ENCODE measurements around the gene IFNGR1. TPM values are rescaled to one million over a fixed set of nuclear protein-coding genes. Genes with fewer than 3 reads are reported as not detected.

Gene IFNGR1
- total and polyA plus RNA-seq, 2 experiments from 2014 or later = 22.8 to 23.2 TPM

DNA sequence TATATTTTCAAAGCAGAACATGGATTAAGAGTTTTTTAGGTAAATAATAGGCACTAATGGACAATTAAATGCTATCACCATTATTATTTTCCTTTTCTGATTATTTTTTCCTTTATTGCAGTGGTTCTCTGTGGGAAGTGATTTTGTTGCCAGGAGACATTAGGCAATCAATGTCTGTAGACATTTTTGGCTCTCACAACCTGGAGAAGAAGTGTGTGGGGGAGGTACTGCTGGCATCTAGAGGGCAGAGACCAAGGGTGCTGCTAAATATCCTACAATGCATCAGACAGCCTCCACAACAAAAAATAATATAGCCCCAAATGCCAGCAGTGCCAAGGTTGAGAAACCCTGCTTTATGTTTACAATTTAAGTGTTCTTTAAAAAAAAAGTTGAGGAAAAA is 8.3 kb downstream of the IFNGR1 start (continued):
- TF ChIP-seq, protein P1, sequence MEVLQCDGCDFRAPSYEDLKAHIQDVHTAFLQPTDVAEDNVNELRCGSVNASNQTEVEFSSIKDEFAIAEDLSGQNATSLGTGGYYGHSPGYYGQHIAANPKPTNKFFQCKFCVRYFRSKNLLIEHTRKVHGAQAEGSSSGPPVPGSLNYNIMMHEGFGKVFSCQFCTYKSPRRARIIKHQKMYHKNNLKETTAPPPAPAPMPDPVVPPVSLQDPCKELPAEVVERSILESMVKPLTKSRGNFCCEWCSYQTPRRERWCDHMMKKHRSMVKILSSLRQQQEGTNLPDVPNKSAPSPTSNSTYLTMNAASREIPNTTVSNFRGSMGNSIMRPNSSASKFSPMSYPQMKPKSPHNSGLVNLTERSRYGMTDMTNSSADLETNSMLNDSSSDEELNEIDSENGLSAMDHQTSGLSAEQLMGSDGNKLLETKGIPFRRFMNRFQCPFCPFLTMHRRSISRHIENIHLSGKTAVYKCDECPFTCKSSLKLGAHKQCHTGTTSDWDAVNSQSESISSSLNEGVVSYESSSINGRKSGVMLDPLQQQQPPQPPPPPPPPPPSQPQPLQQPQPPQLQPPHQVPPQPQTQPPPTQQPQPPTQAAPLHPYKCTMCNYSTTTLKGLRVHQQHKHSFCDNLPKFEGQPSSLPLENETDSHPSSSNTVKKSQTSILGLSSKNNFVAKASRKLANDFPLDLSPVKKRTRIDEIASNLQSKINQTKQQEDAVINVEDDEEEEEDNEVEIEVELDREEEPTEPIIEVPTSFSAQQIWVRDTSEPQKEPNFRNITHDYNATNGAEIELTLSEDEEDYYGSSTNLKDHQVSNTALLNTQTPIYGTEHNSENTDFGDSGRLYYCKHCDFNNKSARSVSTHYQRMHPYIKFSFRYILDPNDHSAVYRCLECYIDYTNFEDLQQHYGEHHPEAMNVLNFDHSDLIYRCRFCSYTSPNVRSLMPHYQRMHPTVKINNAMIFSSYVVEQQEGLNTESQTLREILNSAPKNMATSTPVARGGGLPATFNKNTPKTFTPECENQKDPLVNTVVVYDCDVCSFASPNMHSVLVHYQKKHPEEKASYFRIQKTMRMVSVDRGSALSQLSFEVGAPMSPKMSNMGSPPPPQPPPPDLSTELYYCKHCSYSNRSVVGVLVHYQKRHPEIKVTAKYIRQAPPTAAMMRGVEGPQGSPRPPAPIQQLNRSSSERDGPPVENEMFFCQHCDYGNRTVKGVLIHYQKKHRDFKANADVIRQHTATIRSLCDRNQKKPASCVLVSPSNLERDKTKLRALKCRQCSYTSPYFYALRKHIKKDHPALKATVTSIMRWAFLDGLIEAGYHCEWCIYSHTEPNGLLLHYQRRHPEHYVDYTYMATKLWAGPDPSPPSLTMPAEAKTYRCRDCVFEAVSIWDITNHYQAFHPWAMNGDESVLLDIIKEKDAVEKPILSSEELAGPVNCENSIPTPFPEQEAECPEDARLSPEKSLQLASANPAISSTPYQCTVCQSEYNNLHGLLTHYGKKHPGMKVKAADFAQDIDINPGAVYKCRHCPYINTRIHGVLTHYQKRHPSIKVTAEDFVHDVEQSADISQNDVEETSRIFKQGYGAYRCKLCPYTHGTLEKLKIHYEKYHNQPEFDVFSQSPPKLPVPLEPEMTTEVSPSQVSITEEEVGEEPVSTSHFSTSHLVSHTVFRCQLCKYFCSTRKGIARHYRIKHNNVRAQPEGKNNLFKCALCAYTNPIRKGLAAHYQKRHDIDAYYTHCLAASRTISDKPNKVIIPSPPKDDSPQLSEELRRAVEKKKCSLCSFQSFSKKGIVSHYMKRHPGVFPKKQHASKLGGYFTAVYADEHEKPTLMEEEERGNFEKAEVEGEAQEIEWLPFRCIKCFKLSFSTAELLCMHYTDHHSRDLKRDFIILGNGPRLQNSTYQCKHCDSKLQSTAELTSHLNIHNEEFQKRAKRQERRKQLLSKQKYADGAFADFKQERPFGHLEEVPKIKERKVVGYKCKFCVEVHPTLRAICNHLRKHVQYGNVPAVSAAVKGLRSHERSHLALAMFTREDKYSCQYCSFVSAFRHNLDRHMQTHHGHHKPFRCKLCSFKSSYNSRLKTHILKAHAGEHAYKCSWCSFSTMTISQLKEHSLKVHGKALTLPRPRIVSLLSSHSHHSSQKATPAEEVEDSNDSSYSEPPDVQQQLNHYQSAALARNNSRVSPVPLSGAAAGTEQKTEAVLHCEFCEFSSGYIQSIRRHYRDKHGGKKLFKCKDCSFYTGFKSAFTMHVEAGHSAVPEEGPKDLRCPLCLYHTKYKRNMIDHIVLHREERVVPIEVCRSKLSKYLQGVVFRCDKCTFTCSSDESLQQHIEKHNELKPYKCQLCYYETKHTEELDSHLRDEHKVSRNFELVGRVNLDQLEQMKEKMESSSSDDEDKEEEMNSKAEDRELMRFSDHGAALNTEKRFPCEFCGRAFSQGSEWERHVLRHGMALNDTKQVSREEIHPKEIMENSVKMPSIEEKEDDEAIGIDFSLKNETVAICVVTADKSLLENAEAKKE (CRISPR knock-in tag; IDR thresholded peaks at IDR 0.05) = no peak
- TF ChIP-seq, protein P2, sequence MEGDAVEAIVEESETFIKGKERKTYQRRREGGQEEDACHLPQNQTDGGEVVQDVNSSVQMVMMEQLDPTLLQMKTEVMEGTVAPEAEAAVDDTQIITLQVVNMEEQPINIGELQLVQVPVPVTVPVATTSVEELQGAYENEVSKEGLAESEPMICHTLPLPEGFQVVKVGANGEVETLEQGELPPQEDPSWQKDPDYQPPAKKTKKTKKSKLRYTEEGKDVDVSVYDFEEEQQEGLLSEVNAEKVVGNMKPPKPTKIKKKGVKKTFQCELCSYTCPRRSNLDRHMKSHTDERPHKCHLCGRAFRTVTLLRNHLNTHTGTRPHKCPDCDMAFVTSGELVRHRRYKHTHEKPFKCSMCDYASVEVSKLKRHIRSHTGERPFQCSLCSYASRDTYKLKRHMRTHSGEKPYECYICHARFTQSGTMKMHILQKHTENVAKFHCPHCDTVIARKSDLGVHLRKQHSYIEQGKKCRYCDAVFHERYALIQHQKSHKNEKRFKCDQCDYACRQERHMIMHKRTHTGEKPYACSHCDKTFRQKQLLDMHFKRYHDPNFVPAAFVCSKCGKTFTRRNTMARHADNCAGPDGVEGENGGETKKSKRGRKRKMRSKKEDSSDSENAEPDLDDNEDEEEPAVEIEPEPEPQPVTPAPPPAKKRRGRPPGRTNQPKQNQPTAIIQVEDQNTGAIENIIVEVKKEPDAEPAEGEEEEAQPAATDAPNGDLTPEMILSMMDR (conservative IDR thresholded peaks at IDR 0.05; ENCODE audit: low read depth in 2 of 2) = no peak
- TF ChIP-seq, protein P3, sequence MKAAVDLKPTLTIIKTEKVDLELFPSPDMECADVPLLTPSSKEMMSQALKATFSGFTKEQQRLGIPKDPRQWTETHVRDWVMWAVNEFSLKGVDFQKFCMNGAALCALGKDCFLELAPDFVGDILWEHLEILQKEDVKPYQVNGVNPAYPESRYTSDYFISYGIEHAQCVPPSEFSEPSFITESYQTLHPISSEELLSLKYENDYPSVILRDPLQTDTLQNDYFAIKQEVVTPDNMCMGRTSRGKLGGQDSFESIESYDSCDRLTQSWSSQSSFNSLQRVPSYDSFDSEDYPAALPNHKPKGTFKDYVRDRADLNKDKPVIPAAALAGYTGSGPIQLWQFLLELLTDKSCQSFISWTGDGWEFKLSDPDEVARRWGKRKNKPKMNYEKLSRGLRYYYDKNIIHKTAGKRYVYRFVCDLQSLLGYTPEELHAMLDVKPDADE (IDR thresholded peaks at IDR 0.05) = no peak
- no peak for TF ChIP-seq ZNF331 (CRISPR knock-in tag; IDR thresholded peaks at IDR 0.05; ENCODE audit: low read depth)
- TF ChIP-seq POLR2AphosphoS5 (IDR thresholded peaks at IDR 0.05; ENCODE audit: low read depth) = no peak
- no peak for TF ChIP-seq STAT1 (IDR thresholded peaks at IDR 0.05; ENCODE audit: unreplicated experiment)
- TF ChIP-seq CREB1 (CRISPR knock-in tag; IDR thresholded peaks at IDR 0.05; ENCODE audit: low read depth) = no peak
